Activated T-cell treated with anti-CD3 and anti-CD28 coated beads for 1 hour (primary cell): ENCODE measurements around the gene CACNA1C.

Experiments used
- DNase-seq: peaks from one replicate; pipeline ENCODE4 v3.0.0-alpha.2; 2020; ENCODE audit warnings: low read depth

The CACNA1C gene

GRCh38 chr12:2258025-2258424 is 205.2 kb downstream of the CACNA1C start:
- no peak for DNase-seq

DNA sequence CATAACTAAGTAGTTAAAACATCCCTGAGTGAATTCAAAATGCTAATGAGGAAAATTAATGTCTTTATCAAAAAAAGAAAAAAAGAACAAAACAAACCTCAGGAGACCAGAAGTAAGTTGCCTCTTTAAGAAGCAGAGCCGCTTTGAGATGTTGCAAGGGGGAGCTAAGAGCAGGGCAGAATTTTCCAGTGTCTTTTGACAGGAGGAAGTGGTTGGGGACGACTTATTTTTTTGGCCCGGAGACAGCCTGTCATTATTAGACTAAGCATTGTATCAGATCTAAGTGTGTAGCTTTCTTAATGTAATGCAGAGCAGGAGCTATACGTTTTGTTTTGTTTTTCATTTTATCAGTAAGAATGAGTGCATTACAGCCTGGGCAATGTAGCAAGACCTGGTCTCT is 206.6 kb downstream of the CACNA1C start:
- no peak for DNase-seq

DNA sequence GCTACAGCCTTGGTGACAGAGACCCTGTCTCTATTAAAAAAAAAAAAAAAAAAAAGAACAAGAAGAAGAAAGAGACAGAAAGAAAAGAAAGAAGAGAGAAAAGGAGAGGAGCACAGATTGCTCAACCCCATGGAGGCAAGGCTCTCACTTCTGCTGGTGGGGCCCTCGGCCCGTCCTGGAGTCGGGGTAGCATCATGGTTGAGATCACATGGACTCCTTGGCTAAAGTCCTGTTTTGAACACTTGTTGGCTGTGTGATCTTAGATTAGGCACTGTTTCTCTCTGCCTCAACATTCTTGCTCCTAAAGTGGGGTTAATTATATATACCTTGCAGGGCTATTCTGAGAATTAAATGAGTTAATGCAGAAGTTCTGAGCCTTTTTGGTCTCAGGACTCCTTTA is 207.7 kb downstream of the CACNA1C start:
- no peak for DNase-seq

- no peak for DNase-seq
Measured at GRCh38 chr12:2261708-2262107, 208.9 kb downstream of the CACNA1C start.

GRCh38 chr12:2262449-2262848 is 209.7 kb downstream of the CACNA1C start:
- DNase-seq: no peak

GRCh38 chr12:2263901-2264300 is 211.1 kb downstream of the CACNA1C start:
- no peak for DNase-seq

GRCh38 chr12:2264651-2265232 is 212.0 kb downstream of the CACNA1C start:
- DNase-seq: no peak

DNA sequence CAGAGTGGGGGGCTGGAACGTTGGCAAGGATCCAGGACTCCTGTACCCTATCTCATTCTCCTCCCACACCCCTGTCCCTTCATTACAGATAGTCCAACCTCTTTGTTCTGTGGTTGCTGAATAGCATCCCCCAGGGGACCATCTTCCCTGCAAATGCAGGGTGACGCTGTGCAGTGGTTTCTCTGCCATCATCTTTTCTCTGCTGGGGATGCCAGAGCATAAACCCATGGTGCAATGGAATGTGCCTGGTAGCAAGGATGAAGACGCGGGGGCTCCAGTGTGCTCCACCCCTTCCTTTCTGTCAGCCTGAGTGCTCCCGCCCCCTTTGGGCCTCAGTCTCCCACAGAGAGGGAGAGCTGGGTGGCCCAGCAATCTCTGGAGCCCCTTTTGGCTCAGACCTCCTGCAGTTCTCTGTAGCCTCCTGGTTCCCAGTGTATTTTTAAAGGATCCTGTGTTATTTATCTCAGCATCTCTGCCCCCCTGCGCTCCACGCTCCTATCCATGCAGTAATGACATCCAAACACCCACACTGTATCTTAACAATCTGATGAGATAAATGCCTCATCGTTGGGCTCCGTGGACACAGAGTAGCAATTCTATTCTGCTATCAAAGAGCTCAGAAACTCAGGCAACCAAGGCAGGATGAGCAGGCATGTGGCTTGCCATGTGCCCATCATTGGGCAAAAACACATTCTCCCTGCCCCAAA is 212.8 kb downstream of the CACNA1C start:
- no peak for DNase-seq

DNA sequence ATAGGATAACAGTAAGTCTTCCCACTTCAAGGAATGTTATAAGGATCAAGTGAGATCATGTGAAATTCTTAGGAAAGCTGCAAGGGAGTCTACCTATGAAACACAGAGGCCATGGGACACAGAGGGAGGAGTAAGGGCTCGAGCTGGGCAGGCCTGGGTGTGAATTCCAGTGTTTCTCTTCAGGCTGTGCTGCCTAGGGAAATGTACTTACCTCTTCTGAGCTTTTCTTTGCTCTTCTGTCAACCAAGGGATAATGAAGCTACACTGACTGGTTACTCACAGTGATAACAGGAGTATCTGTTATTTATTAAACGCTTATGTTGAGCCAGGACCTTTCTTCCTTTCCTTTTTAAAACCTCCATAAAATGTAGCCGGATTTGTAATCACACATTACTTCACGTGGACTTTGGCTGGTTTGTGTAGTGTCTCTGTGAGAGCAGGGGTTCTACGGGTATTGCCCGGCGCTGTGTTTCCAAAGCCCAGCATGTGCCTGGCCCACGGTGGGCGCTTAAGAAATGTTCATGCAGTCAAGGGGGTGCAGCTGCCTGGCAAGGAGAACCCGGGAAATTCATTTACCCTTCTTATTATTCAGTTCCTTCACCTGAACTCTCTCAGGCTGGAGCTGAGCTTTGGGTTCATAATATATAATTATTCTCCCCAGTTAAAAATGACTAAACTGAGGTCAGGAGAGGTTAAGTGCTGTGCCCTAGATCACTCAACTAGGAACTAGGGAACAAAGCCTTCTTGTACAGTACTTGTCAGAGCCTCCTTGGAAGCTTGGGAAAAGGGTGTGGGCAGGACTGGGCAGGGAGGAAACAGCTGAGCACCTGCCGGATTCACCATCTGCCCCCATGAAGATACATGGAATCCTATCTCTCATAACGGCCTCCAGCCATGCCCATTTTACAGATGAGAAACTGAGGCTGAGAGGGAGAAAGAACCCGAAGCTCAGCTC is 214.2 kb downstream of the CACNA1C start:
- DNase-seq: no peak

- DNase-seq: no peak
Measured at GRCh38 chr12:2267703-2268470, 215.1 kb downstream of the CACNA1C start.

- no peak for DNase-seq
Measured at GRCh38 chr12:2268471-2269286, 215.9 kb downstream of the CACNA1C start.

DNA sequence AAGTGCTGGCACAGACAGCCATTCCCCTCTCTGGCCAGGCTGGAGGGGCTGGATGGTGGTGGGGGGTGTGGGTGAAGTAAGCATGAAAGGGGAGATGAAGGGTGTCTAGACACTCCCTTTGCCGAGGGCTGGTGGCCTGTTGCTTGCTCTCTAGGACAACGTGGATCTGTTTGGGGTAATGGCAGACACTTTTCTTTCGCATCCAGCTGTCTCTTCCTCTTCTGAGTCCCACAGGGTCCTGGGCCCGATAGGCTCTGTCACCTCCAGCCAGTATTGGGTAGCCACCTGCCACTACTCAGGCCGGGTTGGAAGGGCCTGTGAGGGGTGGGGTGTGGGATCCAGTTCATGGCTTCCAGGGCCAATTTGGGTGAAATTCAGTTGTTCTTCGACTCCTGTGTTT is 218.1 kb downstream of the CACNA1C start:
- no peak for DNase-seq

GRCh38 chr12:2271961-2272360 is 219.2 kb downstream of the CACNA1C start:
- no peak for DNase-seq

DNA sequence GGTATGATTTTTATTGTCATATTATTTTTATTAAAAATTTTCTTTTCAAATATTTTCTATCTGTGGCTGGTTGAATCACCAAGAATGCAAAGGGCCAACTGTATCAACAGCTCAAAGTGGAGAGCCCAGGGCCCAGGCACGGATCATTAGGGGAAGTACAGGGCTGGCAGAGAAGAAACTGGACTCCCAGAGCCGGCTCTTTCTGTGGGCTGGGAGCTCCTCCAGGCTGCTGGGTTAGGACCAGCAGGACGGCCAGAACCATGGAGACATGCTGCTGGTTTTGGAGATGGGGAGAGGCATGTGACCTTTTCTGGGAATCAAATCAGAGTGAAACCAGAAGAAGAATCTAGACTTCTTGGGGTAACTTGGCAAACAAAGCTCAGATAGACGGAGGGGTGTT is 220.5 kb downstream of the CACNA1C start:
- no peak for DNase-seq

DNA sequence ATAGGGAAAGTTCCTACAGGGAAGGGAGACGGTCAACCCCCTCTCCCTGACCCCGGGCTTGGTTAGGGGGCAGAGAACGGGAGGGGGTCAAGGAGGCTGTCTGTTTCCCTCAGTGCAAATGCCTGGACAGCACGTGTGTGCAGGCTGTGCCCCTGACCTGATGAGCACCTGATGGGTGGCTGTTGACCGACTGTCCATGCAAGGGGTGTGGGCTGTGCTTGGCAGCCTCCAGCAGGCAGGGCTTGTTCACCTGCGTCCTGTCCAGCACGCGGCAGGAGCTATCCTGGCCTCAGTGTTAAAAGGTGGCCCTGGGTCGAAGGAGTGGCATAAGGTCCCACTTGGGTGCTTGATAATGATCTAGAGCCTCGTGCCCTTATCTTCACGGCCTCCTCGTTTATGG is 221.0 kb downstream of the CACNA1C start:
- no peak for DNase-seq

GRCh38 chr12:2274733-2275132 is 221.9 kb downstream of the CACNA1C start:
- DNase-seq: no peak

DNA sequence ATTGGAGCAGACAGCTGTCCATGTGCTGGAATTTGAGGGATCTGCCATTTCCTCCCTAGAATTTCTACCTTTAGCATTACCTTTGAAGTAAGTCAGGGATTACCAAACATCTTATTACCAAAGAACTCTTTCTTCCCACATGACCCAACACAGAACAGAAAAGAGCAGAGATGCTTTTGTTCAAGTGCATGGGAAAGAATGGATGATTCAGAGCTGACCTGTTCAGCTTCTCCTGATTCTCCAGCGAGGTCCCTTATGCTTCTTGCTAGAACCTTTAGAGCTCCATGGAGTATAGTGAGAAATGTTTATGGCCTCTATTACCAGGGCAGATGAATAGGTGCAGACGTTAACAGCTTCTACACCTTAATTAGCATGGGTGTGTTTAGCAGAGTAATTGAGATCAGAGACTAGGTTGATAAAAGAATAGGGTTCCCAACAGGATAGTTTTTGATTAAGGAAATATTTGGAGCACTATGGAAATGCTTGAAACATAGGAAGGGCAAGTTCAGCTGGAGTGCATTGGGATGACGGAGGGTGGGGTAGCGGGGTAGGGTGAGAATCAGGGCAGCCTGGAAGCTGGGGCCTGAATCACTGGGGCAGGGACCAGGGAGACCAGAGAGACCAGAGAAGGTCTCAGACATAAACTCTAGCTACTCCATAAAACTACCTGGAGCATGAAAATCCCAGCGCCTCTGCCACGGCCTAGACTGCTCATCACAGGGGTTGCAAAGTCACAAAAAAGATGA is 223.7 kb downstream of the CACNA1C start:
- DNase-seq: no peak

DNA sequence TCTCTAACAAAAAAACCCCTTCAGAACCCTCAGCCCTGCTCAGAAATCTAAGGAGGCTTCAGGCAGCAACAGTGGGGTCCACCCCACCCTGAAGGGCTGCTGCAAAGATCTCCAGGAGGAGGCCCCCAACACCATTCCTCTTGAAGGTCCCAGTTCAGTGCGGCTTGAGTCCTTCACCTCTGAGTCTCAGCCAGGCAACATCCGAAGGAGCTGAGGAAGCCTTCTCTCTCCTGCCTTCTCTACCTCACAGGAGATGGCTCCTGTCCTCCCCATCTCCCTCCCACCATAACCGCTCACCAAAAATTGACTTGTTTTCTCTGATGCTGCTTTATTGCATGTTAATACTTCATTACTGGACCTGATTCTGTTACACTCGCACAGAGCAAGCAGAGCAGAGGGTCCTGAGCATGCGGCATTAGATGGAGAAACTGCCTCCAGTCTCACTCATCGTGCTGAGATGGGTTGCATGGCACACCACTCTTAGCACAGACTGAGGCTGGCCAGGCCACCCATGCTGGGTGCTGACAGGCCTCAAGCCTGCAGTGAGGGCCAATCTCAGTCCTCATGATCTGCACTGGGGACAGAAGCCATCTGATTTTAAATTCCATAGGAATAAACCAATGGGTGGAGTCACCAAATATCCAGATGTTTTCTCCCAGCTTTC is 224.8 kb downstream of the CACNA1C start:
- no peak for DNase-seq

DNA sequence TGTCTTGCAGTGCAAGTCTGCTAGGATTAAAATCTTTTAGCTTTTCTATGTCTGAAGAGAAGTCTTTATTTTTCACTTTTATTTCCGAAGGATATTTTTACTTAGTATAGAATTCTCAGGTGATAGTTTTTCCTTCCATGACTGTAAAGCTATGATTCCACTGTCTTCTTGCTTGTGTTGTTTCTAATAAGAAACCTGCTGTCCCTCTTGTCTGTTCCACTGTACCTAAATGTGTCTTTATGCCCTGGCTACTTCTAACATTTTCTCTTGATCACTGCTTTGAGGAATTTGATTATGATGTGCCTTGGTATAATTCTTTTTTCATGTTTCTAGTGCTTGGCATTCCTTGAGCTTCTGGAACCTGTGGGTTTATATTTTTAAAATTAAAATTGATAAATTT is 228.7 kb downstream of the CACNA1C start:
- DNase-seq: no peak

DNA sequence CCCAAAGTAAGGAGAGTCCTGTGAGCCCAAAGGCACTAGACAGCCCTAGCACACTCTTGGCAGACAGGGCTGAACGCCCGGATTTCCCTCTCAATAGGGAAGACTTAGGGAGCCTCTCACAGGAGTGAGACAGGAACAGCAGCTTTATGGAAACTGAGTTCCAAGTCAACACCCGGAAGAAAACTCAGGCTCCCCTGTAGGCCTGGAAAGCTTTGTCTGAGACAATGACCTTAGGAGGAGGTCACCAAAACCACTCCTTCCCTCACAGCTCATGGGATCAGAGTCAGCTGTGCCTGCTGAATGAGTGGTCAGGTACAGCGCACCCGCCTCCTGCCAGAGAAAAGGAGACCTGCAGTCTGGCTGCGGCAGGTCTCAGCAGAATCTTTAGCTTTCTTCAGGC is 229.5 kb downstream of the CACNA1C start:
- DNase-seq: no peak
